CD14-positive monocyte (primary cell): Measurements from ENCODE around the gene TSPAN8. TPM values are rescaled to one million over a fixed set of nuclear protein-coding genes. Genes with fewer than 3 reads are reported as not detected.

Experiments
- DNase-seq, 3 donors: peaks; one replicate each; pipeline ENCODE4 v3.0.0-alpha.2; 2011 to 2022
- H2AFZ ChIP-seq: 2 replicates; pipeline ENCODE4 v1.6.0; 2012; ENCODE audit warnings: mild to moderate bottlenecking, low read depth, low read length, inconsistent platforms; ENCODE audit not compliant: insufficient read depth, poor library complexity, severe bottlenecking
- H3K27ac ChIP-seq, 2 donors: 1 replicate in 1 of 2; 2 replicates in 1 of 2; pipeline ENCODE4 v1.5.1; 2012 to 2013; ENCODE audit warnings: low read length in 2 of 2, control low read depth in 1 of 2, inconsistent platforms in 1 of 2, low read depth in 1 of 2, mild to moderate bottlenecking in 1 of 2
- H3K27me3 ChIP-seq, 2 donors: one replicate each; pipeline versions ENCODE4 v1.6.0 to v1.6.1; 2011 to 2013; ENCODE audit warnings: low read length in 2 of 2; ENCODE audit not compliant: control insufficient read depth in 2 of 2, insufficient read depth in 2 of 2
- H3K36me3 ChIP-seq, 2 donors: replicated peaks in 1 of 2; 1 replicate in 1 of 2; 2 replicates in 1 of 2; pipeline versions ENCODE4 v1.5.1 to v1.6.1; 2012 to 2013; ENCODE audit warnings: low read length in 2 of 2, control low read depth in 1 of 2, inconsistent platforms in 1 of 2, mild to moderate bottlenecking in 1 of 2; ENCODE audit not compliant: insufficient read depth in 2 of 2, control insufficient read depth in 1 of 2
- H3K4me1 ChIP-seq, 2 donors: 1 replicate in 1 of 2; 2 replicates in 1 of 2; pipeline versions ENCODE4 v1.5.1 to v1.6.1; 2012 to 2013; ENCODE audit warnings: low read length in 2 of 2, control low read depth in 1 of 2, inconsistent platforms in 1 of 2, mild to moderate bottlenecking in 1 of 2, moderate library complexity in 1 of 2; ENCODE audit not compliant: insufficient read depth in 2 of 2, control insufficient read depth in 1 of 2
- H3K4me2 ChIP-seq: replicated peaks from 2 replicates; pipeline ENCODE3; 2012; ENCODE audit warnings: low read length, moderate library complexity, mild to moderate bottlenecking; ENCODE audit not compliant: poor library complexity, severe bottlenecking; ENCODE audit errors: extremely low read depth
- H3K4me3 ChIP-seq, 3 experiments: fragments of 200-600 bp in 1 of 3; sonication (generic) in 1 of 3; replicated peaks in 1 of 3; 1 replicate in 2 of 3; 2 replicates in 1 of 3; pipeline ENCODE4 v1.5.1; 2011 to 2013; ENCODE audit warnings: low read length in 3 of 3, mild to moderate bottlenecking in 3 of 3, control low read depth in 2 of 3, low read depth in 2 of 3, inconsistent platforms in 1 of 3, moderate library complexity in 1 of 3
- H3K79me2 ChIP-seq: 2 replicates; pipeline ENCODE4 v1.6.0; 2012; ENCODE audit warnings: mild to moderate bottlenecking, control low read depth, inconsistent platforms, low read length, moderate library complexity; ENCODE audit not compliant: insufficient read depth
- H3K9ac ChIP-seq: 2 replicates; pipeline ENCODE4 v1.6.0; 2017; ENCODE audit warnings: low read length, mild to moderate bottlenecking; ENCODE audit not compliant: insufficient read depth, poor library complexity, severe bottlenecking
- H3K9me3 ChIP-seq, 2 donors: replicated peaks in 1 of 2; 1 replicate in 1 of 2; 2 replicates in 1 of 2; pipeline versions ENCODE4 v1.5.1 to v1.6.1; 2012 to 2013; ENCODE audit warnings: low read length in 2 of 2, control low read depth in 1 of 2; ENCODE audit not compliant: control insufficient read depth in 1 of 2, insufficient read depth in 1 of 2
- H4K20me1 ChIP-seq: 2 replicates; pipeline ENCODE4 v1.6.0; 2012; ENCODE audit warnings: mild to moderate bottlenecking, low read length, control low read depth, moderate library complexity; ENCODE audit not compliant: insufficient read depth
- H3K27ac Mint-ChIP-seq, 7 donors: one replicate each; pipeline ENCODE4 v1.8.0; 2020; ENCODE audit warnings: mild to moderate bottlenecking in 7 of 7, mixed read lengths in 7 of 7, moderate library complexity in 6 of 7, inconsistent platforms in 2 of 7
- H3K27me3 Mint-ChIP-seq, 3 donors: one replicate each; pipeline ENCODE4 v1.8.0; 2021 to 2022; ENCODE audit warnings: low read depth in 3 of 3, mild to moderate bottlenecking in 3 of 3, mixed read lengths in 3 of 3, moderate library complexity in 3 of 3, inconsistent platforms in 1 of 3
- H3K36me3 Mint-ChIP-seq, 2 donors: one replicate each; pipeline ENCODE4 v1.8.0; 2020; ENCODE audit warnings: mixed read lengths in 2 of 2, inconsistent platforms in 1 of 2, mild to moderate bottlenecking in 1 of 2
- H3K4me1 Mint-ChIP-seq: one replicate; pipeline ENCODE4 v1.8.0; 2020; ENCODE audit warnings: mild to moderate bottlenecking, mixed read lengths
- H3K4me3 Mint-ChIP-seq, 2 donors: one replicate each; pipeline ENCODE4 v1.8.0; 2020; ENCODE audit warnings: mild to moderate bottlenecking in 2 of 2, mixed read lengths in 2 of 2, moderate library complexity in 1 of 2
- H3K9me3 Mint-ChIP-seq, 7 donors: one replicate each; pipeline ENCODE4 v1.8.0; 2020 to 2022; ENCODE audit warnings: mixed read lengths in 7 of 7, mild to moderate bottlenecking in 6 of 7, moderate library complexity in 6 of 7, inconsistent platforms in 2 of 7
- CTCF ChIP-seq: fragments of 200-600 bp; IDR thresholded peaks from one replicate; pipeline ENCODE4 v1.8.0; 2022; ENCODE audit warnings: antibody characterized with exemption, mild to moderate bottlenecking
- WGBS: methylation state at CpG from one replicate; pipeline ENCODE4 v1.1.5; 2013; ENCODE audit warnings: missing lambda C conversion rate; ENCODE audit not compliant: insufficient coverage; 5-methylcytosine and 5-hydroxymethylcytosine counted together
- intact Hi-C, 2 donors: fragments of 100-400 bp; cut with micrococcal nuclease; formaldehyde crosslinking; loops; one replicate each; pipeline versions ENCODE4 v1.15.0 to v1.15.1; 2023
- polyA plus RNA-seq, 3 donors: library from polyadenylated mRNA; depleted of rRNA in 1 of 3; unstranded in 2 of 3; stranded (reverse) in 1 of 3; fragments of 300-500 nt in 2 of 3; fragments of >200 nt in 1 of 3; fragmentation: Illumina TruSeq in 2 of 3; gene quantifications; 1 replicate in 2 of 3; 2 replicates in 1 of 3; pipeline ENCODE4 v1.2.3, GENCODE V29; 2012 to 2021

TSPAN8 gene
- polyA plus RNA-seq, 3 donors, result not detected

DNA sequence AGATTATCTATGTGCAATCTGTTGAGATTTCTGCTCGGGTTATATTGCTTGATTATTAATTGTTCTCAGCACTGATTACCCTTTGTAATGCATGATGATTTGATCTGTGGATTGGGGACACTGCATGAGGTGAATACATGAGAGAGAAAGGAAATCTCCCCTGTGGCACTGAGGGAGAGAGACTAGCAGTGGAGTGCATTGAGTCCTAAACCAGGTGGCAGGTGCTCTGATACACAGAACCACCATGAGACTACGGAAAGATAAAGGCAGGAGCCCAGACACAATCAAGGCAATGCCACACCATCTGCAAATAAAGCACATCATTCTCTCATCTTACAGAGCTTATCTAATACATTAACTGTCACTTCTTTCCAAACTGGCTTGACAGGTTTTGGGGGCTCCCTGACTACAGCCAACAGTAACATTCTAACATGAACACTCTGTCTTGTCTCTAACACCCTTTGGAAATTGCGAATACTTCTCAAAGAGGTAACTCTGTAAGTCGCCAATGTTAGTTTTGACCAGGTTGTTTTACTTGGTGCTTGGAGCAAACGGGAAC lies 37.6 kb upstream of the TSPAN8 start:
- H3K4me2 ChIP-seq, result no peak overlapping the region
- no peak for TF ChIP-seq CTCF
- no peaks in the 10 kb centered on the region for H3K9me3 ChIP-seq
- H3K4me3 Mint-ChIP-seq, result no peak overlapping the region
- no peak overlapping the region for H3K4me3 ChIP-seq
- H3K4me1 ChIP-seq, result no peaks in the 10 kb centered on the region
- H3K27ac ChIP-seq, result no peak overlapping the region
- H3K27me3 Mint-ChIP-seq, result no peaks in the 10 kb centered on the region
- H3K27me3 ChIP-seq, result no peaks in the 10 kb centered on the region
- H3K9me3 Mint-ChIP-seq, result peaks cover 0 to 2% (median 0%) of the 10 kb centered on the region in 7 donors
- no peak for DNase-seq
- H3K36me3 ChIP-seq, result no peaks in the 10 kb centered on the region
- H3K4me1 Mint-ChIP-seq, result no peaks in the 10 kb centered on the region
- intact Hi-C loops, result no loop called here
- no peaks in the 10 kb centered on the region for H3K79me2 ChIP-seq
- 62% methylated on average over 3 of the region's 5 CpGs for WGBS
- H3K9ac ChIP-seq, result no peak overlapping the region
- H2AFZ ChIP-seq, result no peak overlapping the region
- no peak overlapping the region for H3K27ac Mint-ChIP-seq
- H4K20me1 ChIP-seq, result no peaks in the 10 kb centered on the region
- H3K36me3 Mint-ChIP-seq, result no peaks in the 10 kb centered on the region

DNA sequence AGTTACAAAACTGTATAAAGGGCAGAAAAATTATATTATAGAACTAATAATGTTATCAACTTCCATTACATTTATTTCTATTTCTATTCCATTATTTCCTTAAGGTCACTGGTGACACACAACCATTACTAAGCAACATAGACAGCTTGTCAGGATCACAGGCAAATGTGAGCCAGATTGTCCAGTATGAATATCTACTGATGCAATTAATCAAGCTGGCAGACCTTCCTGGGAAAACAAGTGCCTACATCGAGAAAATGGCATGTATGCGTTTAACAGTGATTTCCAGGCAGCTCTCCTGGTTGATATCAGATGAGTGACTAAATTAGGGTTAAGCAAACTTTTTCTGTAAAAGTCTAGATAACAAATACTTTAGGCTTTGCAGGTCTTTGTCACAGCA lies 36.9 kb upstream of the TSPAN8 start:
- H3K36me3 ChIP-seq, result no peaks in the 10 kb centered on the region
- no peak overlapping the region for H3K4me3 ChIP-seq
- H3K4me3 Mint-ChIP-seq, result no peak overlapping the region
- no peaks in the 10 kb centered on the region for H3K36me3 Mint-ChIP-seq
- no peaks in the 10 kb centered on the region for H3K27me3 Mint-ChIP-seq
- no peaks in the 10 kb centered on the region for H3K4me1 ChIP-seq
- H3K9me3 Mint-ChIP-seq, result peaks cover 0 to 2% (median 0%) of the 10 kb centered on the region in 7 donors
- no peak overlapping the region for H3K9ac ChIP-seq
- H3K27me3 ChIP-seq, result no peaks in the 10 kb centered on the region
- no peaks in the 10 kb centered on the region for H3K79me2 ChIP-seq
- WGBS, result no CpG with 5 or more reads among the region's 2 CpGs
- TF ChIP-seq CTCF, result no peak
- H3K27ac ChIP-seq, result no peak overlapping the region
- no peak overlapping the region for H3K27ac Mint-ChIP-seq
- DNase-seq, result no peak
- H4K20me1 ChIP-seq, result no peaks in the 10 kb centered on the region
- intact Hi-C loops, result no loop called here
- no peak overlapping the region for H2AFZ ChIP-seq
- no peak overlapping the region for H3K4me2 ChIP-seq
- no peaks in the 10 kb centered on the region for H3K4me1 Mint-ChIP-seq
- no peaks in the 10 kb centered on the region for H3K9me3 ChIP-seq
